ENCODE data around the gene REXO1.

DNA sequence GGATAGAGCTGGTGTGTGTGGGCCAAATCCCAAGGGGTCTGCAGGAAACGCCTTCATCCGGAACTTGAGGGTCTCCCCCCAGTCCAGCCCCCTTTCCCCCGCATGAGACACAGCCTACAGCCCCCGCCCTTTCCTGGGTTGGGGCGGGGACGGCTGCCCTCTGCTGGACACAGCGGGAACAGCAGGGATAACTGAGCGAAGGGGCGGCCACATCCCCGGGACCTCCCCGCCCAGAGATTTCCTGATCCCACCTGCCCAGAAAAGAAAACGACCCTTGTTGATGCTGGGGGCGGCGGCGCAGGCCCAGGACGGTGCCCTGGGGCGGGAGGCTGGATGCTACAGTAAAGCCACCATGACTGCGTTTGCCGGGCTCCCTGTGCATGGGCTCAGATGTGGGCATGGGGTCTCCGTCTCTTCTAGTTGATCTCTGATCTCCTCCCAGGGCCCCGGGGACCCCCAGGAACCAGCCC is 80.8 kb downstream of the REXO1 start:
- TF ChIP-seq, protein P1, sequence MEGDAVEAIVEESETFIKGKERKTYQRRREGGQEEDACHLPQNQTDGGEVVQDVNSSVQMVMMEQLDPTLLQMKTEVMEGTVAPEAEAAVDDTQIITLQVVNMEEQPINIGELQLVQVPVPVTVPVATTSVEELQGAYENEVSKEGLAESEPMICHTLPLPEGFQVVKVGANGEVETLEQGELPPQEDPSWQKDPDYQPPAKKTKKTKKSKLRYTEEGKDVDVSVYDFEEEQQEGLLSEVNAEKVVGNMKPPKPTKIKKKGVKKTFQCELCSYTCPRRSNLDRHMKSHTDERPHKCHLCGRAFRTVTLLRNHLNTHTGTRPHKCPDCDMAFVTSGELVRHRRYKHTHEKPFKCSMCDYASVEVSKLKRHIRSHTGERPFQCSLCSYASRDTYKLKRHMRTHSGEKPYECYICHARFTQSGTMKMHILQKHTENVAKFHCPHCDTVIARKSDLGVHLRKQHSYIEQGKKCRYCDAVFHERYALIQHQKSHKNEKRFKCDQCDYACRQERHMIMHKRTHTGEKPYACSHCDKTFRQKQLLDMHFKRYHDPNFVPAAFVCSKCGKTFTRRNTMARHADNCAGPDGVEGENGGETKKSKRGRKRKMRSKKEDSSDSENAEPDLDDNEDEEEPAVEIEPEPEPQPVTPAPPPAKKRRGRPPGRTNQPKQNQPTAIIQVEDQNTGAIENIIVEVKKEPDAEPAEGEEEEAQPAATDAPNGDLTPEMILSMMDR (IDR thresholded peaks at IDR 0.05), result peak in 3 of 4 experiments; percentile 75 to 98 (median 86)
- TF ChIP-seq POLR2AphosphoS5 (IDR thresholded peaks at IDR 0.05) (no peak), EP300 (IDR thresholded peaks at IDR 0.05) (no peak)
